Measurements from ENCODE around the gene CEACAM8.

CEACAM8 gene

GRCh38 chr19:42606660-42607351, 12.1 kb upstream of the CEACAM8 start:
- no peak overlapping the region for H3K9ac ChIP-seq (ENCODE audit: low read length)
- no peaks in the 10 kb centered on the region for H3K4me1 ChIP-seq (ENCODE audit: control insufficient read depth, low read depth, low read length)
- no peaks in the 10 kb centered on the region for H3K36me3 ChIP-seq (ENCODE audit: control insufficient read depth, low read depth, low read length)
- H3K4me3 ChIP-seq (ENCODE audit: low read length) = no peak overlapping the region
- no peaks in the 10 kb centered on the region for H3K9me3 ChIP-seq (ENCODE audit: control insufficient read depth, low read depth, low read length)
- no peak overlapping the region for H3K27ac ChIP-seq (ENCODE audit: low read length)
- H3K27me3 ChIP-seq (ENCODE audit: control insufficient read depth, insufficient read depth, low read length) = no peaks in the 10 kb centered on the region

GRCh38 chr19:42601811-42602443, 7.2 kb upstream of the CEACAM8 start:
- H3K36me3 ChIP-seq (ENCODE audit: control insufficient read depth, low read depth, low read length) = no peaks in the 10 kb centered on the region
- no peaks in the 10 kb centered on the region for H3K4me1 ChIP-seq (ENCODE audit: control insufficient read depth, low read depth, low read length)
- H3K27me3 ChIP-seq (ENCODE audit: control insufficient read depth, insufficient read depth, low read length) = no peaks in the 10 kb centered on the region

GRCh38 chr19:42596391-42597072, 1.8 kb upstream of the CEACAM8 start:
- Histone ChIP-seq H3K4me3 (ENCODE audit: low read length) (no peak overlapping the region), H3K36me3 (ENCODE audit: control insufficient read depth, low read depth, low read length) (no peaks in the 10 kb centered on the region), H3K9me3 (ENCODE audit: control insufficient read depth, low read depth, low read length) (no peaks in the 10 kb centered on the region), H3K27ac (ENCODE audit: low read length) (no peak overlapping the region), H3K4me1 (ENCODE audit: control insufficient read depth, low read depth, low read length) (no peaks in the 10 kb centered on the region), H3K9ac (ENCODE audit: low read length) (no peak overlapping the region), H3K27me3 (ENCODE audit: control insufficient read depth, insufficient read depth, low read length) (no peaks in the 10 kb centered on the region)

More at GRCh38 chr19:42601811-42602443, 7.2 kb upstream of the CEACAM8 start:
- no peak overlapping the region for H3K9ac ChIP-seq (ENCODE audit: low read length)
- H3K27ac ChIP-seq (ENCODE audit: low read length) = no peak overlapping the region
- H3K4me3 ChIP-seq (ENCODE audit: low read length) = no peak overlapping the region
- H3K9me3 ChIP-seq (ENCODE audit: control insufficient read depth, low read depth, low read length) = no peaks in the 10 kb centered on the region

GRCh38 chr19:42595550-42596172, 937 bp upstream of the CEACAM8 start:
- Histone ChIP-seq H3K36me3 (ENCODE audit: control insufficient read depth, low read depth, low read length) (no peaks in the 10 kb centered on the region), H3K27ac (ENCODE audit: low read length) (no peak overlapping the region), H3K27me3 (ENCODE audit: control insufficient read depth, insufficient read depth, low read length) (no peaks in the 10 kb centered on the region), H3K9me3 (ENCODE audit: control insufficient read depth, low read depth, low read length) (no peaks in the 10 kb centered on the region), H3K9ac (ENCODE audit: low read length) (no peak overlapping the region), H3K4me1 (ENCODE audit: control insufficient read depth, low read depth, low read length) (no peaks in the 10 kb centered on the region), H3K4me3 (ENCODE audit: low read length) (no peak overlapping the region)

DNA sequence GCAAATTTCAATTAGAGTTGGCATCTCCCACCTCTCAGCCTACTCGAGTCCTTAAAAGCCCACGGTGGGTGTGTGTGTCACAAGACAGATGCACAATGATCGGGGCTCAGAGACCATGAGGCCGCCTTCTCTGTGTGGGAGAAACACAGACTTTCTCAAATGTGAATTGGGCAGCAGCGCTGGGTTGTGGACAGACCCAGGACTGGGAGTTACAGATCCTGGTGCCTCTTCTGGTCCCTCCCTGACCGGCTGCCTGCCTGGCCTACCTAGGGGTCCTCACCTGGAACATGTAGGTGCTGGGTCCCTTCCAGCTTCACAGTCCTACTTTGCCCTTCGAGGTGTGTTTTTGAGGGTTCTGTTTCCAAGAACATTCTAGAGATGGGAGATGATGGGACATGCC, 4.9 kb downstream of the CEACAM8 start:
- no peaks in the 10 kb centered on the region for H3K4me1 ChIP-seq (ENCODE audit: control insufficient read depth, low read depth, low read length)
- no peak overlapping the region for H3K9ac ChIP-seq (ENCODE audit: low read length)
- no peak overlapping the region for H3K27ac ChIP-seq (ENCODE audit: low read length)
- H3K27me3 ChIP-seq (ENCODE audit: control insufficient read depth, insufficient read depth, low read length) = no peaks in the 10 kb centered on the region
- H3K36me3 ChIP-seq (ENCODE audit: control insufficient read depth, low read depth, low read length) = no peaks in the 10 kb centered on the region
- no peaks in the 10 kb centered on the region for H3K9me3 ChIP-seq (ENCODE audit: control insufficient read depth, low read depth, low read length)
- H3K4me3 ChIP-seq (ENCODE audit: low read length) = no peak overlapping the region

DNA sequence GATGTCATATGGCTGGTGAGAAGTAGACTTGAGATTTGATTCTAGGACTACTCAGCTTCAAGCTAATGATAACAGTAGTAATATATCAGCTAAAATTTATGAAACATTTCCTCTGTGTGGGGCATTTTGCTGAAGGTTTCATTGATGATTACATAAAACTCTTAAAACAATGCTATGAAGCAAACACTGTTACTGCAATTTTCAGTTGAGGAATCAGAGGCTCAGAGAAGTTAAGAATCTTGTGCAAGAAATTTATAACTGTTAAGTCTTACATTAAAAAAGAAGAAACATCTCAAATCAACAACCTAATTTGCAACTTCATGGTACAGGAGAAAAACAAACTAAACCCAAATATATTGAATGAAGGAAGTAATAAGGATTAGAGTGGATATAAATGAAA, 10.3 kb downstream of the CEACAM8 start:
- H3K9ac ChIP-seq (ENCODE audit: low read length) = no peak overlapping the region
- no peaks in the 10 kb centered on the region for H3K4me1 ChIP-seq (ENCODE audit: control insufficient read depth, low read depth, low read length)
- no peaks in the 10 kb centered on the region for H3K9me3 ChIP-seq (ENCODE audit: control insufficient read depth, low read depth, low read length)
- H3K27ac ChIP-seq (ENCODE audit: low read length) = no peak overlapping the region
- H3K27me3 ChIP-seq (ENCODE audit: control insufficient read depth, insufficient read depth, low read length) = no peaks in the 10 kb centered on the region
- no peaks in the 10 kb centered on the region for H3K36me3 ChIP-seq (ENCODE audit: control insufficient read depth, low read depth, low read length)
- H3K4me3 ChIP-seq (ENCODE audit: low read length) = no peak overlapping the region

DNA sequence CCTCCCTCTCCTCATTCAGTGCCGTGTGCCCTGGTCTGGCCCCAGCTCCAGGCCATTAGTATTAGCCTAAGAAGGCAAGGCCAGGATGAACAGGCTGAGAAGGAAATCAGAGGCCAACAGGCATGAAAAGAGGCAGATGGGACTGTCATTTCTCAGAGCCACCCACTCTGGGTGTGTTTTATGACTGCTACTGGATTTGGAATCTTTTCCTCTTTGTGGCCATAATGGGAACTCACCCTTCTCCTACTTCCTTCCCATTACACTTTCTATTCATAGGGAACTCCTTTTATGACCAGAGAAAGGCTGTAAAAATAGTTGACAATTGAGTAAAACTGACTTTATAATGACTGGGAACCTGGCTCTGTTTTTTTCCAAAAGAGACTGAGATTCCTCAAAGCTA, 17.7 kb downstream of the CEACAM8 start:
- Histone ChIP-seq H3K36me3 (ENCODE audit: control insufficient read depth, low read depth, low read length) (no peaks in the 10 kb centered on the region), H3K27me3 (ENCODE audit: control insufficient read depth, insufficient read depth, low read length) (no peaks in the 10 kb centered on the region), H3K4me3 (ENCODE audit: low read length) (no peak overlapping the region), H3K27ac (ENCODE audit: low read length) (no peak overlapping the region), H3K9me3 (ENCODE audit: control insufficient read depth, low read depth, low read length) (no peaks in the 10 kb centered on the region), H3K9ac (ENCODE audit: low read length) (no peak overlapping the region), H3K4me1 (ENCODE audit: control insufficient read depth, low read depth, low read length) (peaks cover 5% of the 10 kb centered on the region)

GRCh38 chr19:42576241-42576640, 18.5 kb downstream of the CEACAM8 start:
- H3K36me3 ChIP-seq (ENCODE audit: control insufficient read depth, low read depth, low read length) = no peaks in the 10 kb centered on the region
- H3K4me1 ChIP-seq (ENCODE audit: control insufficient read depth, low read depth, low read length) = peaks cover 5% of the 10 kb centered on the region
- H3K9me3 ChIP-seq (ENCODE audit: control insufficient read depth, low read depth, low read length) = no peaks in the 10 kb centered on the region
- H3K4me3 ChIP-seq (ENCODE audit: low read length) = no peak overlapping the region
- no peak overlapping the region for H3K27ac ChIP-seq (ENCODE audit: low read length)
- H3K9ac ChIP-seq (ENCODE audit: low read length) = no peak overlapping the region
- H3K27me3 ChIP-seq (ENCODE audit: control insufficient read depth, insufficient read depth, low read length) = no peaks in the 10 kb centered on the region

GRCh38 chr19:42573642-42574041, 21.1 kb downstream of the CEACAM8 start:
- peaks cover 5% of the 10 kb centered on the region for H3K4me1 ChIP-seq (ENCODE audit: control insufficient read depth, low read depth, low read length)
- no peak overlapping the region for H3K9ac ChIP-seq (ENCODE audit: low read length)
- H3K9me3 ChIP-seq (ENCODE audit: control insufficient read depth, low read depth, low read length) = no peaks in the 10 kb centered on the region
- no peaks in the 10 kb centered on the region for H3K36me3 ChIP-seq (ENCODE audit: control insufficient read depth, low read depth, low read length)
- H3K27me3 ChIP-seq (ENCODE audit: control insufficient read depth, insufficient read depth, low read length) = no peaks in the 10 kb centered on the region
- H3K4me3 ChIP-seq (ENCODE audit: low read length) = no peak overlapping the region
- H3K27ac ChIP-seq (ENCODE audit: low read length) = no peak overlapping the region

GRCh38 chr19:42571116-42571515, 23.6 kb downstream of the CEACAM8 start:
- Histone ChIP-seq H3K27me3 (ENCODE audit: control insufficient read depth, insufficient read depth, low read length) (no peaks in the 10 kb centered on the region), H3K27ac (ENCODE audit: low read length) (no peak overlapping the region), H3K4me1 (ENCODE audit: control insufficient read depth, low read depth, low read length) (peaks cover 5% of the 10 kb centered on the region), H3K9ac (ENCODE audit: low read length) (no peak overlapping the region), H3K4me3 (ENCODE audit: low read length) (no peak overlapping the region), H3K36me3 (ENCODE audit: control insufficient read depth, low read depth, low read length) (no peaks in the 10 kb centered on the region), H3K9me3 (ENCODE audit: control insufficient read depth, low read depth, low read length) (no peaks in the 10 kb centered on the region)

- H3K27me3 ChIP-seq (ENCODE audit: control insufficient read depth, insufficient read depth, low read length) = no peaks in the 10 kb centered on the region
Observed at GRCh38 chr19:42569193-42569592, 25.5 kb downstream of the CEACAM8 start.

More at GRCh38 chr19:42569193-42569592, 25.5 kb downstream of the CEACAM8 start:
- no peak overlapping the region for H3K27ac ChIP-seq (ENCODE audit: low read length)
- H3K4me3 ChIP-seq (ENCODE audit: low read length) = no peak overlapping the region
- H3K4me1 ChIP-seq (ENCODE audit: control insufficient read depth, low read depth, low read length) = peaks cover 5% of the 10 kb centered on the region
- H3K9ac ChIP-seq (ENCODE audit: low read length) = no peak overlapping the region
- H3K36me3 ChIP-seq (ENCODE audit: control insufficient read depth, low read depth, low read length) = no peaks in the 10 kb centered on the region
- no peaks in the 10 kb centered on the region for H3K9me3 ChIP-seq (ENCODE audit: control insufficient read depth, low read depth, low read length)

Data from iPS-18a (cell line).